Mononuclear cell (primary cell): ENCODE results near the gene ARHGAP30. TPM values are rescaled to one million over a fixed set of nuclear protein-coding genes. Genes with fewer than 3 reads are reported as not detected.

ENCODE experiments used
- H3K27me3 ChIP-seq: 2 replicates; pipeline ENCODE4 v1.6.0; 2011; ENCODE audit warnings: low read length, control low read depth; ENCODE audit not compliant: insufficient read depth
- H3K4me1 ChIP-seq: 2 replicates; pipeline ENCODE4 v1.5.1; 2011; ENCODE audit warnings: mild to moderate bottlenecking, low read length, control low read depth; ENCODE audit not compliant: insufficient read depth
- H3K4me3 ChIP-seq: 2 replicates; pipeline ENCODE4 v1.5.1; 2011; ENCODE audit warnings: mild to moderate bottlenecking, low read length, moderate library complexity
- H3K9me3 ChIP-seq: 2 replicates; pipeline ENCODE4 v1.5.1; 2011; ENCODE audit warnings: low read depth, mild to moderate bottlenecking, control low read depth, low read length
- total RNA-seq: library from RNA; depleted of rRNA; stranded (reverse); fragments of >200 nt; gene quantifications from one replicate; pipeline ENCODE4 v1.2.3, GENCODE V29; 2012

ARHGAP30 gene
- total RNA-seq, 1 donor = 60.3 TPM

GRCh38 chr1:161007369-161007768, 62.3 kb downstream of the ARHGAP30 start:
- no peaks in the 10 kb centered on the region for H3K9me3 ChIP-seq
- peaks cover 7% of the 10 kb centered on the region for H3K4me1 ChIP-seq
- H3K4me3 ChIP-seq = no peak overlapping the region
- H3K27me3 ChIP-seq = no peaks in the 10 kb centered on the region

DNA sequence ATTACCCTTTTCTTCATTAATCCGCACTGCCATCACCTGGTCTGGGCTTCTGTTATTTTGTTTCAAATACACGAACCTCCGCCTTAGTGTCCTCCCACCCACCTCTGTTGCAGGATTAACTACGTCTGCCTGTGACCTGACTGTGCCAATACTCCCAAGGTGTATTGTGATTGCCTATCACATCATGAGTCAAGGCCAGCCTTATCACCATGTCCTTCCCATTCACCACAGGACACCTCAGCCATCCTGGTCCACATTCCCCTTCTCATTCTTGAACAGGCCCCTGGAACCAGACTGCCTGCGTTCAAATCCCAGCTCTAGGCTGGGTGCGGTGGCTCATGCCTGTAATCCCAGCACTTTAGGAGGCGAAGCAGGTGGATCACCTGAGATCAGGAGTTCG, 63.1 kb downstream of the ARHGAP30 start:
- H3K4me1 ChIP-seq = no peaks in the 10 kb centered on the region
- H3K27me3 ChIP-seq = no peaks in the 10 kb centered on the region
- no peaks in the 10 kb centered on the region for H3K9me3 ChIP-seq
- H3K4me3 ChIP-seq = no peak overlapping the region

GRCh38 chr1:161001525-161001924, 68.2 kb downstream of the ARHGAP30 start:
- no peak overlapping the region for H3K4me3 ChIP-seq
- no peaks in the 10 kb centered on the region for H3K27me3 ChIP-seq
- H3K9me3 ChIP-seq = no peaks in the 10 kb centered on the region
- H3K4me1 ChIP-seq = peaks cover 5% of the 10 kb centered on the region

DNA sequence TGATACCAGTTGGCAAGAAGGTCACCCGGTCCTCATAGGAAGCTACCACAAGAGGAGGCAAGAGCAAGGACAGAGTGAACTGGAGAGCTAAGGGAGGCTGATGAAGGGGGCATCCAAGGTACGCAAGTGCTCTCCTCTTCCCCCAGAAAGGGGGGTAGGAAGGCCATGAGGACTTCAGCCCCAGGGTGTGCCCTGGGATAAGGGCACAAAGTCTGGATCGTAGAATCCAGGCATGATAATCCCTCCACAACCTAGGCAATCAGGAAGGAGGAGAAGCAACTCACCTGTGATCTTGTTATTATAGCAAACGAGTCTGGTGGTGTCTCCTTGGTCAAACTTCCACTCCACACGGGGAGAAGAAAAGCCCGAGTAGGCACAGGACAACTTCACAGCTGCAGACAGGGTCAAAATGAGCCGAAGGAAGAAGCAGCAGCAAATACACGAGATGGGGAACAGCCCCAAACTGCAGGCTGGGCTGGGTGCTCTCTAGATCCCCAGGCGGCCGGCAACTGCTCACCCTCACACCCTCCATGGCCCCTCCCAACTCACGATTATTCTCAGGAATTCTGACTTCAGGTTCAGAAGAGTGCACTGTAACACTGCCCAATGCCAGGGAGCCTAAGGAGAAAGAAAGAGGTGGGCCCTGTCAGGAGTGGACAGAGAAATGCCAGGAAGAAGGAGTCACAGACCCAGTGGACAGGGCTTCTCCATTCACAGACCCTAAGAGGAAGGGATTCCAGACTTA, 68.8 kb downstream of the ARHGAP30 start:
- H3K9me3 ChIP-seq = no peaks in the 10 kb centered on the region
- peaks cover 5% of the 10 kb centered on the region for H3K4me1 ChIP-seq
- H3K4me3 ChIP-seq = no peak overlapping the region
- no peaks in the 10 kb centered on the region for H3K27me3 ChIP-seq

DNA sequence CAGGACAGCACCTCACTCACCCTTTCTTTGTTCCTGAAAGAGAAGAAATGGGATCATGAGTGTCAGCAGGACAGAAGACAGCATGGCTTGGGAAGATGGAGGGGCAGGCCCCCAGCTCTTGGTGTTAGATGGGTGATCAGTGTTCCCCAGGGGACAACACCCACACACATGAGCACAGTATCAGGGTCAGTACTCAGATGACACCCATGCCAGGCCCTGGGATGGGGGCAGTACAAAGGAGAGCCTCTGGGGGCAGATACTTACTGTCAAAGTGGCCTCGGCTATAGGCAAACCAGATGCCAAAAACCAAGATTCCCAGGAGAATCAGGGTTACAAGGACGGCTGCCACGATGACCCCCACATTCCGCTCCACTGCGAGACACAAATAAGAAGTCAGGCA, 70.3 kb downstream of the ARHGAP30 start:
- Histone ChIP-seq H3K4me1 (peaks cover 5% of the 10 kb centered on the region), H3K27me3 (no peaks in the 10 kb centered on the region), H3K9me3 (no peaks in the 10 kb centered on the region), H3K4me3 (no peak overlapping the region)

DNA sequence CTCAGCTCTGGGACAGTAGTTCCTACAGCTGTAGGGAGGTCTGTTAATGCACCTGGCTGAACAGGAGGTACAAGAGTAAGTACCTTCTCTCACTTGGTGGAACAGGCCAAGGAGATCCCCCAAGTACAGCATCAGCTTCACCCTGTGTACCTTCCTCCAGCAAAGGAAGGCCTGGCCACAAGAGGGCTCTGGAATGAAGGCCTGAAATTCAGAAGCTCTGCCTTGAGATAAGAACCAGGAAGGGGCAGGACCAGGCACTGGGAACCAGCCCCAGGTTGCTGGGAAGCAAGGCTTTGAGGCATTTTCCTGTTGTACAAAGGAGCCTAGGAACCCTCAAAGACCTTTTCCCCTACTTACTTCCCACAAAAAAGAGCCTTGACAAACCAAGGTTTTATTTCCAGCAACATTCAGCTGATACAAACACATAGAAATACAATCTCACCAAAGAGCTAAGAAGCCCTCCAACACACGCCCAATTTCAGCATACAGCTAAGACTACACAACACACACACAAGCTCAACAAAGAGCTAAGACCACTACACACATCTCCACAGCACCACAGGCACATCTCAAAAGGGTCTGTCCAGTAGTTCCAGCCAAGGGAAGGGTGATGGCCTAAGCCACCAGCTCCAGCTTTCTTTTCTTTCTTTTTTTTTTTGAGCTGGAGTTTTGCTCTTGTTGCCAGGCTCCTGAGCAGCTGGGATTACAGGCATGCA, 72.2 kb downstream of the ARHGAP30 start:
- no peaks in the 10 kb centered on the region for H3K27me3 ChIP-seq
- no peak overlapping the region for H3K4me3 ChIP-seq
- H3K9me3 ChIP-seq = no peaks in the 10 kb centered on the region
- peaks cover 5% of the 10 kb centered on the region for H3K4me1 ChIP-seq

Other genes starting within 250 kb of the ARHGAP30 start
- gene CD244, start 207.0 kb downstream of the ARHGAP30 start, total RNA-seq = 15.5 TPM
- 0.42 TPM for gene ITLN1, start 184.7 kb downstream of the ARHGAP30 start, total RNA-seq
- gene ITLN2, start 115.1 kb downstream of the ARHGAP30 start, total RNA-seq = not detected
- 37.7 TPM for gene F11R, start 48.7 kb downstream of the ARHGAP30 start, total RNA-seq
- 37.0 TPM for gene TSTD1, start 30.9 kb downstream of the ARHGAP30 start, total RNA-seq
- gene USF1, start 23.9 kb downstream of the ARHGAP30 start, total RNA-seq = 86.8 TPM
- gene NECTIN4, start 19.7 kb upstream of the ARHGAP30 start, total RNA-seq = 1.4 TPM
- gene KLHDC9, start 28.5 kb upstream of the ARHGAP30 start, total RNA-seq = not detected
- 20.0 TPM for gene PFDN2, start 48.1 kb upstream of the ARHGAP30 start, total RNA-seq
- 9.0 TPM for gene NIT1, start 48.2 kb upstream of the ARHGAP30 start, total RNA-seq
- 27.2 TPM for gene DEDD, start 62.8 kb upstream of the ARHGAP30 start, total RNA-seq
- gene UFC1, start 84.1 kb upstream of the ARHGAP30 start, total RNA-seq = 118 TPM
- gene USP21, start 89.6 kb upstream of the ARHGAP30 start, total RNA-seq = 11.1 TPM
- 5.1 TPM for gene PPOX, start 96.5 kb upstream of the ARHGAP30 start, total RNA-seq
- 18.7 TPM for gene B4GALT3, start 107.6 kb upstream of the ARHGAP30 start, total RNA-seq
- 0.21 TPM for gene ADAMTS4, start 129.2 kb upstream of the ARHGAP30 start, total RNA-seq
- 38.0 TPM for gene NDUFS2, start 132.5 kb upstream of the ARHGAP30 start, total RNA-seq
- 190 TPM for gene FCER1G, start 145.4 kb upstream of the ARHGAP30 start, total RNA-seq
- gene APOA2, start 153.7 kb upstream of the ARHGAP30 start, total RNA-seq = not detected
- 10.0 TPM for gene TOMM40L, start 156.2 kb upstream of the ARHGAP30 start, total RNA-seq
- 0.31 TPM for gene NR1I3, start 168.3 kb upstream of the ARHGAP30 start, total RNA-seq
- gene PCP4L1, start 188.9 kb upstream of the ARHGAP30 start, total RNA-seq = not detected
- gene MPZ, start 240.1 kb upstream of the ARHGAP30 start, total RNA-seq = 1.0 TPM
- 22.7 TPM for gene SDHC, start 244.5 kb upstream of the ARHGAP30 start, total RNA-seq